SU-DHL-6 (cell line): ENCODE measurements around the gene SLC7A6OS.

Source experiments
- H2AFZ ChIP-seq: fragments of 200-600 bp; sonication (generic); 2 replicates; pipeline ENCODE4 v1.6.1; 2014; ENCODE audit warnings: low read depth, mild to moderate bottlenecking, moderate library complexity, mixed read lengths, antibody characterized with exemption, low read length; ENCODE audit not compliant: severe bottlenecking
- H3F3A ChIP-seq: fragments of 200-600 bp; shearing (Covaris generic); 2 replicates; pipeline ENCODE4 v1.6.0; 2016; ENCODE audit warnings: antibody characterized with exemption, mild to moderate bottlenecking; ENCODE audit not compliant: insufficient read depth
- H3K27ac ChIP-seq: fragments of 200-600 bp; sonication (generic); 2 replicates; pipeline ENCODE4 v1.5.1; 2016; ENCODE audit warnings: low read depth, mild to moderate bottlenecking, low read length, moderate library complexity, mixed read lengths
- H3K27me3 ChIP-seq: fragments of 200-600 bp; sonication (generic), shearing (Covaris generic); 2 replicates; pipeline ENCODE4 v1.6.0; 2014; ENCODE audit warnings: mild to moderate bottlenecking, low read length
- H3K36me3 ChIP-seq: fragments of 200-600 bp; sonication (generic); 2 replicates; pipeline ENCODE4 v1.6.1; 2014; ENCODE audit warnings: mild to moderate bottlenecking, low read length, mixed read lengths
- H3K4me2 ChIP-seq: fragments of 300-600, 200-600 bp; shearing (Covaris generic), sonication (generic); 2 replicates; pipeline ENCODE4 v1.6.0; 2014; ENCODE audit warnings: low read length, low read depth, mild to moderate bottlenecking; ENCODE audit not compliant: poor library complexity, severe bottlenecking
- H3K4me3 ChIP-seq: fragments of 200-600 bp; sonication (generic); 2 replicates; pipeline ENCODE4 v1.5.1; 2014; ENCODE audit warnings: antibody characterized with exemption, low read length, mild to moderate bottlenecking, mixed read lengths; ENCODE audit not compliant: insufficient read depth, poor library complexity, severe bottlenecking
- H3K79me2 ChIP-seq: fragments of 200-600 bp; sonication (generic); 2 replicates; pipeline ENCODE4 v1.6.1; 2014; ENCODE audit warnings: mild to moderate bottlenecking, low read length, moderate library complexity; ENCODE audit not compliant: insufficient read depth
- H3K9ac ChIP-seq: fragments of 200-600 bp; sonication (generic); 2 replicates; pipeline ENCODE4 v1.7.0; 2014; ENCODE audit warnings: mild to moderate bottlenecking, low read length
- H3K9me2 ChIP-seq: fragments of 200-600 bp; sonication (generic); replicated peaks from 2 replicates; pipeline ENCODE4 v1.6.1; 2014; ENCODE audit warnings: low read length; ENCODE audit not compliant: insufficient read depth
- H3K9me3 ChIP-seq: fragments of 200-600 bp; sonication (generic); 2 replicates; pipeline ENCODE4 v1.6.1; 2014; ENCODE audit warnings: low read length, mixed read lengths; ENCODE audit not compliant: insufficient read depth
- H4K20me1 ChIP-seq: fragments of 200-600 bp; sonication (generic); 2 replicates; pipeline ENCODE4 v1.6.1; 2014; ENCODE audit warnings: low read depth, mild to moderate bottlenecking, antibody characterized with exemption, low read length, moderate library complexity, mixed read lengths
- CTCF ChIP-seq: fragments of 200-600 bp; sonication (generic); IDR thresholded peaks from one replicate; pipeline ENCODE4 v1.5.1; 2017; ENCODE audit warnings: antibody characterized with exemption, mild to moderate bottlenecking, low read length, moderate library complexity; ENCODE audit not compliant: insufficient read depth, poor library complexity, severe bottlenecking
- EZH2phosphoT487 ChIP-seq: fragments of 200-600 bp; sonication (generic), shearing (Covaris generic); conservative IDR thresholded peaks from 2 replicates; pipeline ENCODE4 v1.6.1; 2018; ENCODE audit warnings: mild to moderate bottlenecking, antibody characterized with exemption, low read length, moderate library complexity, mixed read lengths

Gene SLC7A6OS

DNA sequence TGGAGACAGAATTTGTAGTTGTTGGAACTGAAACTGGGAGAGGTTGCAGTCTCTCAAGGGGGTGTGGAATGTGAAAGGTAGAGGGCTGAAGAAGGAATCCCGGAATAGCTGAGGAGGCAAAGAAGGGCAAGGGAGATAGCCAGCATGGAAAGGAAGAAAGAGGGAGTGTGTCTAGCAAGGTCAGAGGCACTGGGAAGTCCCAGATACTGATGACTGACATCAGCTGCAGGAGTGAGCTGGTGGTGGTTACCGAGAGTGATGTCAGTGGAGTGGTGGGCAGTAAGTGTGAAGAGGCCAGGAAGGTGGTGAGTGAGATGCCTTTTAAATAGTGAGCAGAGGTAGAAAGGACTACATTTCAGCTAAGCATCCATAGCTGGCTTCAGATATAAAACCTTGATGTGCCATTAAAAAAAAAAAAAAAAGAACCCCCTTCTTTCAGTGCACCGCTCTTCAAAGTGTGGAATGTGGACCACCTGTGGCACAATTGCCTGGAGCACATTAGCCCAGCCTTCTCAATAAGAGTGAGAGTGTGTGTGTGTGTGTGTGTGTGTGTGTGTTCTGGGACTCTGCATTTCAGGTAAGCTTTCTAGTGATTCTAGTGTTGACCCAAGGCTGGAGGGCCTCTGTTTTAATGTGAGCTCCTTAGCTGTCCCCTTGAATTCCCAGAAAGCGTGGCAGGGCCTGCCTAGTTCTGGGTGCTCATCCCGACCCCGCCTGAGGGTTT lies 8.6 kb upstream of the SLC7A6OS start:
- Histone ChIP-seq H3K36me3 (peaks cover 4% of the 10 kb centered on the region), H3F3A (no peaks in the 10 kb centered on the region), H3K4me2 (no peak overlapping the region), H4K20me1 (no peaks in the 10 kb centered on the region), H2AFZ (no peak overlapping the region), H3K9me2 (no peaks in the 10 kb centered on the region), H3K79me2 (0 out of 2 replicates have a peak, but pooled peaks cover 7% of the 10 kb centered on the region), H3K9ac (no peak overlapping the region), H3K27ac (no peak overlapping the region), H3K9me3 (no peaks in the 10 kb centered on the region), H3K27me3 (no peaks in the 10 kb centered on the region), H3K4me3 (no peak overlapping the region)
- TF ChIP-seq EZH2phosphoT487 (no peak), CTCF (no peak)

- no peaks in the 10 kb centered on the region for H3F3A ChIP-seq
- no peaks in the 10 kb centered on the region for H3K9me3 ChIP-seq
- H4K20me1 ChIP-seq = no peaks in the 10 kb centered on the region
- no peaks in the 10 kb centered on the region for H3K27me3 ChIP-seq
- no peak overlapping the region for H3K4me2 ChIP-seq
- TF ChIP-seq CTCF = no peak
- H3K79me2 ChIP-seq = peaks cover 54% of the 10 kb centered on the region
- no peaks in the 10 kb centered on the region for H3K9me2 ChIP-seq
- H3K9ac ChIP-seq = no peak overlapping the region
- H3K4me3 ChIP-seq = no peak overlapping the region
- no peak overlapping the region for H2AFZ ChIP-seq
- no peaks in the 10 kb centered on the region; the same call in 1 of the 2 replicates for H3K36me3 ChIP-seq
- no peak overlapping the region for H3K27ac ChIP-seq
Measured at GRCh38 chr16:68313116-68313515, 2.4 kb upstream of the SLC7A6OS start.

DNA sequence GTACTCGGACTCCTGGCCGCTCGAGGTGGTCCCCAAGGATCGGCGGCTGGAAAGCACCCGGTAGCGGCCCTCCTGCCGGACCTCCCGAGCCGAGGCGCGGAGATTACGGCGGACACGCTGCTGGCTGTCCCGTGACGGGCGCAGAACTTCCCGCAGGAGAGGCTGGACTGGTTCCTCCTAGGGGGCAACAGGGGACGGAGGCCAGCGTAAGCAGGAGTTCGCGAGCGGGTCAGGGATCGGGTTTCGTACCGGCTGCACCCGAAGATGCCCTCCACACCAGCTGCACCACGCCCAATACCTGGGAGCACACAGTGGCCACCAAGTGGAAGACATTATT lies 341 bp downstream of the SLC7A6OS start:
- peak overlapping the region; percentile 36 for H3K27ac ChIP-seq
- H3K9me2 ChIP-seq = no peaks in the 10 kb centered on the region
- 0 out of 2 replicates have a peak, but pooled peaks cover 7% of the 10 kb centered on the region for H3F3A ChIP-seq
- H3K9ac ChIP-seq = peak overlapping the region; percentile 91
- H2AFZ ChIP-seq = peak overlapping the region; percentile 65
- TF ChIP-seq CTCF = no peak
- no peak for TF ChIP-seq EZH2phosphoT487
- no peaks in the 10 kb centered on the region for H4K20me1 ChIP-seq
- no peaks in the 10 kb centered on the region for H3K9me3 ChIP-seq
- H3K4me2 ChIP-seq = peak overlapping the region; percentile 95
- H3K4me3 ChIP-seq = peak overlapping the region; percentile 80
- peaks cover 64% of the 10 kb centered on the region for H3K79me2 ChIP-seq
- H3K27me3 ChIP-seq = no peaks in the 10 kb centered on the region
- peaks cover 15% of the 10 kb centered on the region; the same call in 1 of the 2 replicates for H3K36me3 ChIP-seq
